ENCODE data around the gene TMEM97.
"Not testable (repeated sequence)": the region's sequence is repeated elsewhere in the genome, so short reads cannot be mapped to it uniquely, and the experiment has no call there.

The TMEM97 gene
- total RNA-seq = 2.2 to 3.3 (median 2.7) reads per million in 3 donors

- H3K4me3 ChIP-seq (ENCODE audit: insufficient read depth, low read depth, low read length, poor library complexity, severe bottlenecking) = peak within 1 kb of the TSS; percentile 62
- peak; percentile 89 to 92 (median 92) for DNase-seq
- H3K9me3 ChIP-seq (ENCODE audit: control insufficient read depth, low read length) = no peaks in the 10 kb centered on the region
- no peak within 1 kb of the TSS for H3K27ac ChIP-seq (ENCODE audit: insufficient read depth, low read length, poor library complexity, severe bottlenecking)
- H3K4me1 ChIP-seq (ENCODE audit: control insufficient read depth, insufficient read depth, low read length, poor library complexity, severe bottlenecking) = peaks cover 17% of the 10 kb centered on the region
- no peaks in the 10 kb centered on the region for H3K36me3 ChIP-seq (ENCODE audit: control insufficient read depth, insufficient read depth, low read length)
- H3K27me3 ChIP-seq (replicated peaks; ENCODE audit: control insufficient read depth, insufficient read depth, low read length, poor library complexity, severe bottlenecking) = no peaks in the 10 kb centered on the region
These were observed at the start of gene TMEM97 for GRCh38 chr17:28318759-28319597. TSS of gene TMEM97 (plus strand) at chr17:28319200. CDS start at chr17:28319240, 40 bp downstream.

GRCh38 chr17:28270055-28270454 lies 48.9 kb upstream of the TMEM97 start:
- H3K4me1 ChIP-seq (ENCODE audit: control insufficient read depth, insufficient read depth, low read length, poor library complexity, severe bottlenecking) = no peaks in the 10 kb centered on the region
- no peaks in the 10 kb centered on the region for H3K9me3 ChIP-seq (ENCODE audit: control insufficient read depth, low read length)
- no peak overlapping the region for H3K4me3 ChIP-seq (ENCODE audit: insufficient read depth, low read depth, low read length, poor library complexity, severe bottlenecking)
- H3K36me3 ChIP-seq (ENCODE audit: control insufficient read depth, insufficient read depth, low read length) = no peaks in the 10 kb centered on the region
- H3K27ac ChIP-seq (ENCODE audit: insufficient read depth, low read length, poor library complexity, severe bottlenecking) = no peak overlapping the region
- peaks cover 5% of the 10 kb centered on the region for H3K27me3 ChIP-seq (replicated peaks; ENCODE audit: control insufficient read depth, insufficient read depth, low read length, poor library complexity, severe bottlenecking)
- DNase-seq = no peak

GRCh38 chr17:28270926-28271325 lies 48.1 kb upstream of the TMEM97 start:
- DNase-seq = no peak
- H3K27me3 ChIP-seq (replicated peaks; ENCODE audit: control insufficient read depth, insufficient read depth, low read length, poor library complexity, severe bottlenecking) = peaks cover 10% of the 10 kb centered on the region
- H3K27ac ChIP-seq (ENCODE audit: insufficient read depth, low read length, poor library complexity, severe bottlenecking) = no peak overlapping the region

GRCh38 chr17:28271431-28271830 lies 47.6 kb upstream of the TMEM97 start:
- DNase-seq = no peak
- Histone ChIP-seq H3K4me1 (ENCODE audit: control insufficient read depth, insufficient read depth, low read length, poor library complexity, severe bottlenecking) (no peaks in the 10 kb centered on the region), H3K27ac (ENCODE audit: insufficient read depth, low read length, poor library complexity, severe bottlenecking) (no peak overlapping the region), H3K9me3 (ENCODE audit: control insufficient read depth, low read length) (no peaks in the 10 kb centered on the region), H3K4me3 (ENCODE audit: insufficient read depth, low read depth, low read length, poor library complexity, severe bottlenecking) (no peak overlapping the region), H3K27me3 (replicated peaks; ENCODE audit: control insufficient read depth, insufficient read depth, low read length, poor library complexity, severe bottlenecking) (peaks cover 10% of the 10 kb centered on the region), H3K36me3 (ENCODE audit: control insufficient read depth, insufficient read depth, low read length) (no peaks in the 10 kb centered on the region)

More at GRCh38 chr17:28270926-28271325, 48.1 kb upstream of the TMEM97 start:
- Histone ChIP-seq H3K9me3 (ENCODE audit: control insufficient read depth, low read length) (no peaks in the 10 kb centered on the region), H3K4me1 (ENCODE audit: control insufficient read depth, insufficient read depth, low read length, poor library complexity, severe bottlenecking) (no peaks in the 10 kb centered on the region), H3K36me3 (ENCODE audit: control insufficient read depth, insufficient read depth, low read length) (no peaks in the 10 kb centered on the region), H3K4me3 (ENCODE audit: insufficient read depth, low read depth, low read length, poor library complexity, severe bottlenecking) (no peak overlapping the region)

GRCh38 chr17:28272166-28272565 lies 46.8 kb upstream of the TMEM97 start:
- Histone ChIP-seq H3K27ac (ENCODE audit: insufficient read depth, low read length, poor library complexity, severe bottlenecking) (no peak overlapping the region), H3K4me3 (ENCODE audit: insufficient read depth, low read depth, low read length, poor library complexity, severe bottlenecking) (no peak overlapping the region), H3K4me1 (ENCODE audit: control insufficient read depth, insufficient read depth, low read length, poor library complexity, severe bottlenecking) (no peaks in the 10 kb centered on the region), H3K9me3 (ENCODE audit: control insufficient read depth, low read length) (no peaks in the 10 kb centered on the region), H3K27me3 (replicated peaks; ENCODE audit: control insufficient read depth, insufficient read depth, low read length, poor library complexity, severe bottlenecking) (peaks cover 10% of the 10 kb centered on the region), H3K36me3 (ENCODE audit: control insufficient read depth, insufficient read depth, low read length) (no peaks in the 10 kb centered on the region)
- DNase-seq = no peak

- peaks cover 10% of the 10 kb centered on the region for H3K27me3 ChIP-seq (replicated peaks; ENCODE audit: control insufficient read depth, insufficient read depth, low read length, poor library complexity, severe bottlenecking)
- DNase-seq; H3K27ac ChIP-seq (ENCODE audit: insufficient read depth, low read length, poor library complexity, severe bottlenecking); H3K36me3 ChIP-seq (ENCODE audit: control insufficient read depth, insufficient read depth, low read length); H3K4me3 ChIP-seq (ENCODE audit: insufficient read depth, low read depth, low read length, poor library complexity, severe bottlenecking); H3K9me3 ChIP-seq (ENCODE audit: control insufficient read depth, low read length); H3K4me1 ChIP-seq (ENCODE audit: control insufficient read depth, insufficient read depth, low read length, poor library complexity, severe bottlenecking): not testable (repeated sequence)
These were observed 45.7 kb upstream of the TMEM97 start for GRCh38 chr17:28273341-28273740.

GRCh38 chr17:28274591-28275265 lies 44.3 kb upstream of the TMEM97 start:
- H3K27me3 ChIP-seq (replicated peaks; ENCODE audit: control insufficient read depth, insufficient read depth, low read length, poor library complexity, severe bottlenecking) = peaks cover 10% of the 10 kb centered on the region
- no peak overlapping the region for H3K27ac ChIP-seq (ENCODE audit: insufficient read depth, low read length, poor library complexity, severe bottlenecking)
- no peak overlapping the region for H3K4me3 ChIP-seq (ENCODE audit: insufficient read depth, low read depth, low read length, poor library complexity, severe bottlenecking)
- DNase-seq = no peak
- no peaks in the 10 kb centered on the region for H3K9me3 ChIP-seq (ENCODE audit: control insufficient read depth, low read length)
- H3K36me3 ChIP-seq (ENCODE audit: control insufficient read depth, insufficient read depth, low read length) = no peaks in the 10 kb centered on the region
- H3K4me1 ChIP-seq (ENCODE audit: control insufficient read depth, insufficient read depth, low read length, poor library complexity, severe bottlenecking) = peaks cover 4% of the 10 kb centered on the region

GRCh38 chr17:28276011-28276410 lies 43.0 kb upstream of the TMEM97 start:
- Histone ChIP-seq H3K27ac (ENCODE audit: insufficient read depth, low read length, poor library complexity, severe bottlenecking) (no peak overlapping the region), H3K4me3 (ENCODE audit: insufficient read depth, low read depth, low read length, poor library complexity, severe bottlenecking) (no peak overlapping the region), H3K9me3 (ENCODE audit: control insufficient read depth, low read length) (no peaks in the 10 kb centered on the region), H3K4me1 (ENCODE audit: control insufficient read depth, insufficient read depth, low read length, poor library complexity, severe bottlenecking) (peaks cover 4% of the 10 kb centered on the region), H3K27me3 (replicated peaks; ENCODE audit: control insufficient read depth, insufficient read depth, low read length, poor library complexity, severe bottlenecking) (peaks cover 10% of the 10 kb centered on the region), H3K36me3 (ENCODE audit: control insufficient read depth, insufficient read depth, low read length) (no peaks in the 10 kb centered on the region)
- no peak for DNase-seq

GRCh38 chr17:28279411-28279810 lies 39.6 kb upstream of the TMEM97 start:
- Histone ChIP-seq H3K27me3 (replicated peaks; ENCODE audit: control insufficient read depth, insufficient read depth, low read length, poor library complexity, severe bottlenecking) (peaks cover 7% of the 10 kb centered on the region), H3K27ac (ENCODE audit: insufficient read depth, low read length, poor library complexity, severe bottlenecking) (no peak overlapping the region), H3K36me3 (ENCODE audit: control insufficient read depth, insufficient read depth, low read length) (no peaks in the 10 kb centered on the region), H3K4me1 (ENCODE audit: control insufficient read depth, insufficient read depth, low read length, poor library complexity, severe bottlenecking) (peaks cover 4% of the 10 kb centered on the region), H3K9me3 (ENCODE audit: control insufficient read depth, low read length) (no peaks in the 10 kb centered on the region), H3K4me3 (ENCODE audit: insufficient read depth, low read depth, low read length, poor library complexity, severe bottlenecking) (no peak overlapping the region)
- DNase-seq = no peak

GRCh38 chr17:28280826-28281225 lies 38.2 kb upstream of the TMEM97 start:
- no peaks in the 10 kb centered on the region for H3K27me3 ChIP-seq (replicated peaks; ENCODE audit: control insufficient read depth, insufficient read depth, low read length, poor library complexity, severe bottlenecking)
- no peaks in the 10 kb centered on the region for H3K36me3 ChIP-seq (ENCODE audit: control insufficient read depth, insufficient read depth, low read length)
- H3K27ac ChIP-seq (ENCODE audit: insufficient read depth, low read length, poor library complexity, severe bottlenecking) = no peak overlapping the region
- H3K9me3 ChIP-seq (ENCODE audit: control insufficient read depth, low read length) = no peaks in the 10 kb centered on the region
- DNase-seq = no peak
- H3K4me1 ChIP-seq (ENCODE audit: control insufficient read depth, insufficient read depth, low read length, poor library complexity, severe bottlenecking) = peaks cover 4% of the 10 kb centered on the region
- H3K4me3 ChIP-seq (ENCODE audit: insufficient read depth, low read depth, low read length, poor library complexity, severe bottlenecking) = no peak overlapping the region

Data from effector memory CD4-positive, alpha-beta T cell (primary cell).